Measurements from ENCODE around the gene TPRN. TPM values are rescaled to one million over a fixed set of nuclear protein-coding genes. Genes with fewer than 3 reads are reported as not detected.

The TPRN gene
- polyA plus RNA-seq, 1 donor from 2014 or later: 8.1 TPM

GRCh38 chr9:137221506-137222111, 21.1 kb upstream of the TPRN start:
- Histone ChIP-seq H2AFZ (ENCODE audit: low read depth, low read length) (no peak overlapping the region), H3K9me2 (ENCODE audit: insufficient read depth, low read length) (no peaks in the 10 kb centered on the region), H3K4me2 (ENCODE audit: low read length) (no peak overlapping the region), H3K9me3 (ENCODE audit: low read length) (no peaks in the 10 kb centered on the region), H4K20me1 (ENCODE audit: insufficient read depth) (no peaks in the 10 kb centered on the region), H3F3A (ENCODE audit: insufficient read depth, low read length, poor library complexity, severe bottlenecking) (no peaks in the 10 kb centered on the region), H3K36me3 (ENCODE audit: insufficient read depth, low read length) (no peaks in the 10 kb centered on the region), H3K4me3 (ENCODE audit: low read length) (peak overlapping the region; percentile 77), H3K79me2 (replicated peaks; ENCODE audit: insufficient read depth, low read length) (no peaks in the 10 kb centered on the region), H3K27me3 (ENCODE audit: insufficient read depth, low read depth, low read length) (no peaks in the 10 kb centered on the region), H3K9ac (ENCODE audit: low read length) (peak overlapping the region; percentile 72), H3K27ac (ENCODE audit: low read length) (no peak overlapping the region)
- TF ChIP-seq RAD21 (conservative IDR thresholded peaks at IDR 0.05) (no peak), MXI1 (conservative IDR thresholded peaks at IDR 0.05; ENCODE audit: poor library complexity, severe bottlenecking) (no peak), SMC3 (conservative IDR thresholded peaks at IDR 0.05; ENCODE audit: poor library complexity) (no peak), REST (IDR thresholded peaks at IDR 0.05; ENCODE audit: borderline replicate concordance) (no peak), EZH2 (IDR thresholded peaks at IDR 0.05; ENCODE audit: borderline replicate concordance, insufficient read depth, low read length, poor library complexity, severe bottlenecking) (no peak), EP300 (conservative IDR thresholded peaks at IDR 0.05; ENCODE audit: poor library complexity, severe bottlenecking) (no peak), CTCF (IDR thresholded peaks at IDR 0.05; ENCODE audit: poor library complexity, severe bottlenecking) (no peak), TAF1 (IDR thresholded peaks at IDR 0.05; ENCODE audit: low read depth) (no peak), POLR2AphosphoS5 (IDR thresholded peaks at IDR 0.05) (no peak)

- Histone ChIP-seq H3K27me3 (ENCODE audit: insufficient read depth, low read depth, low read length) (no peaks in the 10 kb centered on the region), H3K79me2 (replicated peaks; ENCODE audit: insufficient read depth, low read length) (no peaks in the 10 kb centered on the region), H3K9me2 (ENCODE audit: insufficient read depth, low read length) (no peaks in the 10 kb centered on the region), H2AFZ (ENCODE audit: low read depth, low read length) (no peak overlapping the region), H3K9me3 (ENCODE audit: low read length) (no peaks in the 10 kb centered on the region), H3K36me3 (ENCODE audit: insufficient read depth, low read length) (no peaks in the 10 kb centered on the region), H3F3A (ENCODE audit: insufficient read depth, low read length, poor library complexity, severe bottlenecking) (no peaks in the 10 kb centered on the region), H3K27ac (ENCODE audit: low read length) (no peak overlapping the region), H3K4me3 (ENCODE audit: low read length) (peak overlapping the region; percentile 77), H4K20me1 (ENCODE audit: insufficient read depth) (no peaks in the 10 kb centered on the region), H3K4me2 (ENCODE audit: low read length) (no peak overlapping the region), H3K9ac (ENCODE audit: low read length) (peak overlapping the region; percentile 72)
- TF ChIP-seq EP300 (conservative IDR thresholded peaks at IDR 0.05; ENCODE audit: poor library complexity, severe bottlenecking) (no peak), CTCF (IDR thresholded peaks at IDR 0.05; ENCODE audit: poor library complexity, severe bottlenecking) (no peak), MXI1 (conservative IDR thresholded peaks at IDR 0.05; ENCODE audit: poor library complexity, severe bottlenecking) (no peak), SMC3 (conservative IDR thresholded peaks at IDR 0.05; ENCODE audit: poor library complexity) (no peak)
Measured at GRCh38 chr9:137221095-137221505, 20.6 kb upstream of the TPRN start.
